Spleen (tissue), 11 donors: Measurements from ENCODE around the gene TBC1D10A. TPM values are rescaled to one million over a fixed set of nuclear protein-coding genes. Genes with fewer than 3 reads are reported as not detected.
A peak's percentile ranks its signal among the peaks of the same experiment; 100 is the strongest.

ENCODE experiments used
- DNase-seq: peaks from one replicate; pipeline ENCODE4 v3.0.0-alpha.2; 2020
- H3K27ac ChIP-seq, 8 donors: fragments of 200-600 bp; sonication (generic) in 7 of 8; 1 replicate in 4 of 8; 2 replicates in 4 of 8; pipeline versions ENCODE4 v1.5.0 to v1.8.0; 2016 to 2021; ENCODE audit warnings: inconsistent platforms in 4 of 8, mild to moderate bottlenecking in 4 of 8, moderate library complexity in 1 of 8
- H3K27me3 ChIP-seq, 7 donors: fragments of 200-600 bp; sonication (generic) in 6 of 7; replicated peaks in 1 of 7; 1 replicate in 4 of 7; 2 replicates in 3 of 7; pipeline versions ENCODE4 v1.5.0 to v1.8.0; 2016 to 2021; ENCODE audit warnings: inconsistent platforms in 3 of 7, mild to moderate bottlenecking in 1 of 7
- H3K36me3 ChIP-seq, 6 donors: fragments of 200-600 bp; sonication (generic) in 5 of 6; 1 replicate in 4 of 6; 2 replicates in 2 of 6; pipeline versions ENCODE4 v1.5.0 to v1.8.0; 2016 to 2021; ENCODE audit warnings: inconsistent platforms in 2 of 6
- H3K4me1 ChIP-seq, 6 donors: fragments of 200-600 bp; sonication (generic) in 5 of 6; 1 replicate in 3 of 6; 2 replicates in 3 of 6; pipeline versions ENCODE4 v1.5.0 to v1.8.0; 2016 to 2021; ENCODE audit warnings: inconsistent platforms in 3 of 6
- H3K4me3 ChIP-seq, 8 donors: fragments of 200-600 bp; sonication (generic) in 7 of 8; 1 replicate in 4 of 8; 2 replicates in 4 of 8; pipeline versions ENCODE4 v1.5.0 to v1.8.0; 2016 to 2021; ENCODE audit warnings: inconsistent platforms in 4 of 8, mild to moderate bottlenecking in 4 of 8, moderate library complexity in 2 of 8
- H3K9me3 ChIP-seq, 8 donors: fragments of 200-600 bp; sonication (generic) in 7 of 8; 1 replicate in 4 of 8; 2 replicates in 4 of 8; pipeline versions ENCODE4 v1.5.0 to v1.8.0; 2016 to 2021; ENCODE audit warnings: inconsistent platforms in 4 of 8
- POLR2A ChIP-seq, 3 donors: fragments of 450-650 bp; IDR thresholded peaks; one replicate each; pipeline ENCODE4 v1.5.1; 2017; ENCODE audit warnings: antibody characterized with exemption in 3 of 3, mild to moderate bottlenecking in 1 of 3
- POLR2AphosphoS5 ChIP-seq, 3 donors: sonication (generic); formaldehyde crosslinking; IDR thresholded peaks; one replicate each; pipeline ENCODE4 v1.5.1; 2017; ENCODE audit warnings: antibody characterized with exemption in 3 of 3
- WGBS, 5 donors: extraction: QIAGEN DNeasy Blood & Tissue Kit in 3 of 5; methylation state at CpG; one replicate each; pipeline versions ENCODE4 v1.1.5 to v1.1.7; 2013 to 2018; 5-methylcytosine and 5-hydroxymethylcytosine counted together
- intact Hi-C: fragments of 100-400 bp; cut with DNase I; formaldehyde crosslinking; loops from one replicate; pipeline ENCODE4 v1.15.0; 2023; ENCODE audit warnings: low total_unique reads
- polyA plus RNA-seq, 3 donors: library from polyadenylated mRNA; stranded (reverse); fragments of 200-250 nt; gene quantifications; one replicate each; pipeline ENCODE4 v1.2.1, GENCODE V29; 2013
- total RNA-seq, 7 donors: library from RNA; depleted of rRNA in 3 of 7; stranded (reverse); fragments of >200 nt in 3 of 7; fragmentation: NEBNext Ultra II Directional in 4 of 7; extraction: Animal tissue kit (Norgen Biotek cat#: 25700) in 4 of 7; gene quantifications; one replicate each; pipeline versions ENCODE4 v1.1.0 to v1.2.1, GENCODE V29; 2016 to 2021
- TF ChIP-seq, protein P1 (sequence below), 11 experiments: fragments of 200-600 bp in 7 of 11; fragments of 450-650 bp in 4 of 11; sonication (generic) in 4 of 11; IDR thresholded peaks in 8 of 11; conservative IDR thresholded peaks in 3 of 11; 1 replicate in 7 of 11; 2 replicates in 4 of 11; pipeline versions ENCODE4 v1.4.0 to v1.8.0; 2016 to 2021; ENCODE audit warnings: antibody characterized with exemption in 11 of 11, inconsistent platforms in 4 of 11, mild to moderate bottlenecking in 1 of 11
- donor health status: healthy with polysubstance abuse.
- donor health status: DM: no; HTN: no; CAD: no; lungs with moderate emphysema.
- donor health status: DM: no; HTN: no; CAD: no.
- donor health status: Bipolar disorder and iron deficiency.
- donor health status: healthy.
- donor health status: DM: no; HTN: no; CAD: no.
- donor health status: DM: yes; HTN: yes; CAD: no.

Gene TBC1D10A
- total and polyA plus RNA-seq, 10 donors = 21.1 to 46.4 (median 33.1) TPM

DNA sequence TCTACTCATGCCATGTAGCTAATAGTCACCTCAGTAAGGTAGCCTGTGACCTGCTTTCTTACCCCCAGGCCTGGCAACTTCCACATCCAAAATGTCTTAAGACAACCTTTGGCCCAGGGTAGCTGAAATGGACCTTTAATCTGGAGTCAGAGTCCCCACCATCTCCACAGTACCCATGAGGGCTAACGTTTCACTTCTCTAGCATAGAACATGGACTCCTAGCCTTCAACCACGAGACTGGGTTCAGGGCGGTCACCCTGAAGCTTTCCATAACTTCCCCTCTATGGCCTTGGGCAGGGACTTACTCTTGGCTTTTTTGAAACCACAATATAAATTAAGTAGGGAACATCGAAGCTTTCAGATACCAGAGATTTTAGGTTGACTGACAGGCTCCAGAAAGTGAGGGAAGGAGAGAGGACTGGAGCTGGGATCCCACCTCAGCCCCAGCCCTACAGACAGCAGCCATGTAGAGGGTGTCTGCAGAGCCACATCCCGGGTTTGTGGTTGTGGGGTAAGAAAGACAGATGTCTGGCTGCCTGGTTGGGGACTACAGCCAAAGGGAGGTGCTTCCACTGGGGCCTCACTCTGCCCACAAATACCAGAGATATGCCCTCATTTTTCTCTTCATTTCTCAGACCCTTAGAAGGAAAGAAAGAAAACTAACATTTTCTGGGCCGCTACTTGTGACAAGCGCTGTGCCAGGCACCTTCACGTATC is 2.6 kb downstream of the TBC1D10A start:
- DNase-seq = no peak
- no peaks in the 10 kb centered on the region for H3K27me3 ChIP-seq
- TF ChIP-seq POLR2A (IDR thresholded peaks at IDR 0.05) (no peak), POLR2AphosphoS5 (IDR thresholded peaks at IDR 0.05) (peak in 2 of 3 donors; percentile 23 to 25)
- TF ChIP-seq, protein P1, sequence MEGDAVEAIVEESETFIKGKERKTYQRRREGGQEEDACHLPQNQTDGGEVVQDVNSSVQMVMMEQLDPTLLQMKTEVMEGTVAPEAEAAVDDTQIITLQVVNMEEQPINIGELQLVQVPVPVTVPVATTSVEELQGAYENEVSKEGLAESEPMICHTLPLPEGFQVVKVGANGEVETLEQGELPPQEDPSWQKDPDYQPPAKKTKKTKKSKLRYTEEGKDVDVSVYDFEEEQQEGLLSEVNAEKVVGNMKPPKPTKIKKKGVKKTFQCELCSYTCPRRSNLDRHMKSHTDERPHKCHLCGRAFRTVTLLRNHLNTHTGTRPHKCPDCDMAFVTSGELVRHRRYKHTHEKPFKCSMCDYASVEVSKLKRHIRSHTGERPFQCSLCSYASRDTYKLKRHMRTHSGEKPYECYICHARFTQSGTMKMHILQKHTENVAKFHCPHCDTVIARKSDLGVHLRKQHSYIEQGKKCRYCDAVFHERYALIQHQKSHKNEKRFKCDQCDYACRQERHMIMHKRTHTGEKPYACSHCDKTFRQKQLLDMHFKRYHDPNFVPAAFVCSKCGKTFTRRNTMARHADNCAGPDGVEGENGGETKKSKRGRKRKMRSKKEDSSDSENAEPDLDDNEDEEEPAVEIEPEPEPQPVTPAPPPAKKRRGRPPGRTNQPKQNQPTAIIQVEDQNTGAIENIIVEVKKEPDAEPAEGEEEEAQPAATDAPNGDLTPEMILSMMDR (IDR thresholded peaks at IDR 0.05 in 8 of 11, conservative IDR thresholded peaks at IDR 0.05 in 3 of 11) = no peak
- H3K4me1 ChIP-seq = peaks cover 54 to 85% (median 74%) of the 10 kb centered on the region in 6 donors
- peak overlapping the region; percentile 28 to 94 (median 90) for H3K27ac ChIP-seq
- H3K36me3 ChIP-seq = peaks cover 0 to 46% (median 0%) of the 10 kb centered on the region in 6 donors
- H3K9me3 ChIP-seq = no peaks in the 10 kb centered on the region
- WGBS, 5 donors = 31 to 42% (median 35%) methylated on average over 8 of the region's 8 CpGs
- intact Hi-C loops = no loop called here
- H3K4me3 ChIP-seq = peak overlapping the region in 6 of 8 donors; percentile 9 to 100 (median 94)

DNA sequence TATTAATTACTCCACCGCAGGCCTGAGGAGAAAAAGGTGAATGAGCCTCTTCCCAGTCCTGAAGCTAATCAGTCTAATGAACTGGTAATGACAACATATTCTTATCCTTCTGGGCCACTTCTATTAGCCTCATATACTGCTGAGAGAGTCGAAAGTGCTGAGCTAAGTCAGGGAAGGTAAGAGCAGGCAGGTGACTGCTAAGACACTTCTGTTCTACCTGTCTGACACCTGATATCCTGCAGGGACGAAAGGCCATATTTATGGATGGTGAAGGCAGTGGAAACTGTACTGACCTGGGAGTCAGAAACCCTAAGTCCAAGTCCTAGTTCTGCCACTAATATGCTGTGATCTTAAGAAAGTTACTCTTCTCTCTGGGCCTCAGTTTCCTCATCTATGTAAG is 3.5 kb downstream of the TBC1D10A start:
- H3K27ac ChIP-seq = peak overlapping the region in 4 of 8 donors; percentile 89 to 94 (median 93)
- no peak for TF ChIP-seq POLR2AphosphoS5 (IDR thresholded peaks at IDR 0.05)
- TF ChIP-seq, protein P1 (IDR thresholded peaks at IDR 0.05 in 8 of 11, conservative IDR thresholded peaks at IDR 0.05 in 3 of 11) = no peak
- TF ChIP-seq POLR2A (IDR thresholded peaks at IDR 0.05) = no peak

GRCh38 chr22:30321461-30321860 is 5.3 kb downstream of the TBC1D10A start:
- WGBS, 5 donors = 70 to 86% (median 71%) methylated on average over 2 of the region's 2 CpGs
- no peak for DNase-seq
- Histone ChIP-seq H3K27me3 (no peaks in the 10 kb centered on the region), H3K9me3 (no peaks in the 10 kb centered on the region), H3K4me3 (no peak overlapping the region), H3K36me3 (peaks cover 0 to 57% (median 0%) of the 10 kb centered on the region in 6 donors), H3K4me1 (peaks cover 69 to 99% (median 93%) of the 10 kb centered on the region in 6 donors), H3K27ac (peak overlapping the region in 7 of 8 donors; percentile 16 to 91 (median 82))
- intact Hi-C loops = no loop called here
- TF ChIP-seq POLR2A (IDR thresholded peaks at IDR 0.05) (no peak), POLR2AphosphoS5 (IDR thresholded peaks at IDR 0.05) (no peak)
- TF ChIP-seq, protein P1 (IDR thresholded peaks at IDR 0.05 in 8 of 11, conservative IDR thresholded peaks at IDR 0.05 in 3 of 11) = no peak

More for the DNA sequence above, 3.5 kb downstream of the TBC1D10A start:
- Histone ChIP-seq H3K27me3 (no peaks in the 10 kb centered on the region), H3K36me3 (peaks cover 0 to 42% (median 0%) of the 10 kb centered on the region in 6 donors), H3K4me3 (no peak overlapping the region), H3K9me3 (no peaks in the 10 kb centered on the region), H3K4me1 (peaks cover 60 to 94% (median 83%) of the 10 kb centered on the region in 6 donors)
- intact Hi-C loops = no loop called here
- DNase-seq = no peak
- WGBS, 5 donors = 95 to 98% (median 96%) methylated on average over 3 of the region's 3 CpGs

- Histone ChIP-seq H3K27me3 (no peaks in the 10 kb centered on the region), H3K9me3 (no peaks in the 10 kb centered on the region), H3K4me3 (no peak overlapping the region), H3K27ac (peak overlapping the region in 7 of 8 donors; percentile 29 to 91 (median 82)), H3K36me3 (peaks cover 0 to 65% (median 0%) of the 10 kb centered on the region in 6 donors), H3K4me1 (peaks cover 74 to 100% (median 96%) of the 10 kb centered on the region in 6 donors)
- no peak for TF ChIP-seq POLR2A (IDR thresholded peaks at IDR 0.05)
- TF ChIP-seq POLR2AphosphoS5 (IDR thresholded peaks at IDR 0.05) = no peak
- TF ChIP-seq, protein P1 (IDR thresholded peaks at IDR 0.05 in 8 of 11, conservative IDR thresholded peaks at IDR 0.05 in 3 of 11) = no peak
- WGBS, 5 donors = 89 to 97% (median 95%) methylated on average over 3 of the region's 3 CpGs
- intact Hi-C loops = no loop called here
- no peak for DNase-seq
Measured at GRCh38 chr22:30320021-30320556, 6.7 kb downstream of the TBC1D10A start.
